Left hindlimb (tissue), 1 donor: ENCODE measurements around the gene LMNA.
"Not testable (repeated sequence)": the region's sequence is repeated elsewhere in the genome, so short reads cannot be mapped to it uniquely, and the experiment has no call there.

Experiments
- DNase-seq: peaks from one replicate; pipeline ENCODE4 v3.0.0-alpha.2; 2018

Gene LMNA

GRCh38 chr1:156164125-156164831 is 49.8 kb downstream of the LMNA start:
- no peak for DNase-seq

DNA sequence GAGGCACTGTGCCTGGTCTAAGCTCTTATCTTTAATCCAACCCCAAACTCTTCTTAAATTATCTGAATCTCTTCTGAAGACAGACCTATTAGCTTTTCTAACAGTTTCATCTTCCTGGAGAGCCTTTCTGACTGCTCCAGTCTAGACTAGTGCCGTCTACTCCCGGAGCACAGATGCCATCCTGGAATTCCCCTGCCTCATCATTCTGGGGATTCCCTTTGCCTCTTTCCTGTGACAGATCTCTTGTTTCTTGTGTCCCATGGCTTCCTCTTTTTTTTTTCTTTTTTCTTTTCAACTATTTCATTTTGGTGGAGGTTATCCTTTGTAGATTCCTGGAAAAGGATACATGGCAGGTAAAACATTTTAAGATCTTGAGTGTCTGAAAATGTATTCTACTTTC is 50.6 kb downstream of the LMNA start:
- no peak for DNase-seq

- no peak for DNase-seq
Observed at GRCh38 chr1:156167536-156167935, 53.0 kb downstream of the LMNA start.

DNA sequence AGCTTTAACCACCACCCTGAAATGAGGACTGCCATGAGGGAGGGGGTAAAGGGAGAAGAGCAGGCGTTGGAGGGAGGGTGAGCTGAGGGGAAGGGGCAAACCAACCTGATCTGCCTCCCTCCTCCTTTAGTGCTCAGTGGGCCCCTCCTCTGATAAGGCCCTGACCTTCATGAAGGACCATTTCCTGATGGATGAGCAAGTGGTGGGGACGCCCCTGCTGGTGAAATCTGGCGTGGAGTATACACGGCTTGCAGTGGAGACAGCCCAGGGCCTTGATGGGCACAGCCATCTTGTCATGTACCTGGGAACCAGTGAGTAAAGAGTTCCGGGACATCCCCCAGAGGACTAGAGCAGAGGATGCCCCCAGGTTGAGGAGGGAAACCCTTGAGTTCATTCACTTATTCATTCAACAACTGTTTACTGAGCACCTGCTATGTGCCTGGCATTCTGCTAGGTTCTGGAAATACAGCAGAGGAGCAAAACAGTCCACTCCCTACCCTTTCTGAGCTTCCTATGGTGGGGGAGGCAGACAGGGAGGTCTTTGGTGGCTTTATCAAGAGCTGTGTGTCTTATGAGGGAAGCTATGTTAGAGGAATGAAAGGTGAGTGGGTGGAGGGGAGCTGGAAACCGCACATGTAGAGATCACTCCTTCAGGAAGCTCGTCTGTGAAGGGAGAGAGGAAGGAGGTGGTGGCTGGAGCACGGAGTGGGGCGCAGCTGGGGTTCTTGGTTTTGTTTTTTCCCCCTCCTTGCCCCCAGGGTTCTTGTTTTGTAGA is 58.4 kb downstream of the LMNA start:
- no peak for DNase-seq

DNA sequence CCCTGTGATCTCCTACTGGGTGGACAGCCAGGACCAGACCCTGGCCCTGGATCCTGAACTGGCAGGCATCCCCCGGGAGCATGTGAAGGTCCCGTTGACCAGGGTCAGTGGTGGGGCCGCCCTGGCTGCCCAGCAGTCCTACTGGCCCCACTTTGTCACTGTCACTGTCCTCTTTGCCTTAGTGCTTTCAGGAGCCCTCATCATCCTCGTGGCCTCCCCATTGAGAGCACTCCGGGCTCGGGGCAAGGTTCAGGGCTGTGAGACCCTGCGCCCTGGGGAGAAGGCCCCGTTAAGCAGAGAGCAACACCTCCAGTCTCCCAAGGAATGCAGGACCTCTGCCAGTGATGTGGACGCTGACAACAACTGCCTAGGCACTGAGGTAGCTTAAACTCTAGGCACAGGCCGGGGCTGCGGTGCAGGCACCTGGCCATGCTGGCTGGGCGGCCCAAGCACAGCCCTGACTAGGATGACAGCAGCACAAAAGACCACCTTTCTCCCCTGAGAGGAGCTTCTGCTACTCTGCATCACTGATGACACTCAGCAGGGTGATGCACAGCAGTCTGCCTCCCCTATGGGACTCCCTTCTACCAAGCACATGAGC is 62.2 kb downstream of the LMNA start:
- no peak for DNase-seq

- DNase-seq: no peak
Observed at GRCh38 chr1:156177919-156178654, 63.6 kb downstream of the LMNA start.

DNA sequence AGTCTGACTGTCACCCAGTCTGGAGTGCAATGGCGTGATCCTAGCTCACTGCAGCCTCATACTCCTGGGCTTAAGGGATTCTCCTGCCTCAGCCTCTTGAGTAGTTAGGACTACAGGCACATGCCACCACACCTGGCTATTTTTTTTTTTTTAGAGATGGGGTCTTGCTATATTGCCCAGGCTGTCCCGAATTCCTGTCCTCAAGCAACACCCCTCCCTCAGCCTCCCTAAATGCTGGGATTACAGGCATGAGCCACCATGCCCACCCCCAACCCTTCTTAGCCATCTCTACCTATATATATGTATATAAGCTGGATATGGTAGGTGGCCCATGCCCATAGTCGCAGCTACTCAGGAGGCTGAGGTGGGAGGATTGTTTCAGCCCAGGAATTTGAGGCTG is 66.0 kb downstream of the LMNA start:
- no peak for DNase-seq

DNA sequence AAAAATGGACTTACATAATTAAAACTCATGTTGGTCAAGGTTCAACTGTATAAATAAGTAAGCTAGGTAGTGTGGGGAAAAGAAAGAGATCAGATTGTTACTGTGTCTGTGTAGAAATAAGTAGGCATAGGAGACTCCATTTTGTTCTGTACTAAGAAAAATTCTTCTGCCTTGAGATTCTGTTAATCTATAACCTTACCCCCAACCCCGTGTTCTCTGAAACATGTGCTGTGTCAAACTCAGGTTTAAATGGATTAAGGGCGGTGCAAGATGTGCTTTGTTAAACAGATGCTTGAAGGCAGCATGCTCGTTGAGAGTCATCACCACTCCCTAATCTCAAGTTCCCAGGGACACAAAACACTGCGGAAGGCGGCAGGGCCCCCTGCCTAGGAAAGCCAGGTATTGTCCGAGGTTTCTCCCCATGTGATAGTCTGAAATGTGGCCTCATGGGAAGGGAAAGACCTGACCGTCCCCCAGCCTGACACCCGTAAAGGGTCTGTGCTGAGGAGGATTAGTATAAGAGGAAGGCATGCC is 66.9 kb downstream of the LMNA start:
- DNase-seq: not testable (repeated sequence)

- not testable (repeated sequence) for DNase-seq
Observed at GRCh38 chr1:156182010-156182779, 67.7 kb downstream of the LMNA start.

GRCh38 chr1:156186347-156187177 is 72.1 kb downstream of the LMNA start:
- DNase-seq: not testable (repeated sequence)
